WERI-Rb-1 (cell line): ENCODE results near the gene RSPO3.

Experiments used
- DNase-seq: peaks from one replicate; pipeline ENCODE4 v3.0.0-alpha.2; 2020
- H3K27ac ChIP-seq: fragments of 250-450 bp; sonication (Bioruptor Pico); 2 replicates; pipeline ENCODE4 v1.5.1; 2020; ENCODE audit warnings: mild to moderate bottlenecking, moderate library complexity
- H3K27me3 ChIP-seq: fragments of 250-450 bp; sonication (Bioruptor Pico); 2 replicates; pipeline ENCODE4 v1.5.1; 2021; ENCODE audit warnings: mild to moderate bottlenecking, low read depth, moderate library complexity; ENCODE audit not compliant: insufficient read depth, severe bottlenecking
- H3K36me3 ChIP-seq: fragments of 250-450 bp; sonication (Bioruptor Pico); 2 replicates; pipeline ENCODE4 v1.5.1; 2020; ENCODE audit warnings: mild to moderate bottlenecking, moderate library complexity
- H3K4me3 ChIP-seq: 2 replicates; pipeline ENCODE4 v1.5.1; 2011; ENCODE audit warnings: low read depth, mild to moderate bottlenecking, control low read depth, low read length
- H3K9me3 ChIP-seq: fragments of 250-450 bp; sonication (Bioruptor Pico); 2 replicates; pipeline ENCODE4 v1.5.1; 2021; ENCODE audit warnings: mild to moderate bottlenecking, moderate library complexity; ENCODE audit not compliant: severe bottlenecking
- TF ChIP-seq, protein P1 (sequence below): IDR thresholded peaks from 2 replicates; pipeline ENCODE4 v1.5.1; 2011; ENCODE audit warnings: low read depth, mild to moderate bottlenecking, control low read depth, inconsistent platforms, low read length

RSPO3 gene

DNA sequence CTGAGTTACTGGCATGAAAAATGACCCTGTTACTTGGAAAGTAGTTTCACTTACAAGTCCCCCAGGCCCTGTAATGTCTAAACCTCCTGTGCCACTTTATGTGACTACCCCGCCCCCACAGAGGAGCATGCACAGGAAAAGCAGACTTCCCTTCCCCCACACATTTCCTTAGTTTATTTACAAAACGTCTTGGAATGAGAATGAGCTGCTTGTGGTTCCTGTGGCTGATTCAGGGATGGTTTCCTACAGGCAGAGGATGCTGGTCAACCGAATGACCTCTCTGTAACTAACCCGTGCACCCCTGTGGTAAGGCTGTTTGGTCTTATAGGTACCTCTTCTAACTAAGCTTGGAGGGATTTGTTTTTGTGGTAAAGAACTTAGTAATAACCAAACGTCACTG is 28.5 kb downstream of the RSPO3 start:
- Histone ChIP-seq H3K27ac (no peak overlapping the region), H3K36me3 (no peaks in the 10 kb centered on the region), H3K27me3 (no peaks in the 10 kb centered on the region), H3K4me3 (no peak overlapping the region), H3K9me3 (no peaks in the 10 kb centered on the region)
- TF ChIP-seq, protein P1, sequence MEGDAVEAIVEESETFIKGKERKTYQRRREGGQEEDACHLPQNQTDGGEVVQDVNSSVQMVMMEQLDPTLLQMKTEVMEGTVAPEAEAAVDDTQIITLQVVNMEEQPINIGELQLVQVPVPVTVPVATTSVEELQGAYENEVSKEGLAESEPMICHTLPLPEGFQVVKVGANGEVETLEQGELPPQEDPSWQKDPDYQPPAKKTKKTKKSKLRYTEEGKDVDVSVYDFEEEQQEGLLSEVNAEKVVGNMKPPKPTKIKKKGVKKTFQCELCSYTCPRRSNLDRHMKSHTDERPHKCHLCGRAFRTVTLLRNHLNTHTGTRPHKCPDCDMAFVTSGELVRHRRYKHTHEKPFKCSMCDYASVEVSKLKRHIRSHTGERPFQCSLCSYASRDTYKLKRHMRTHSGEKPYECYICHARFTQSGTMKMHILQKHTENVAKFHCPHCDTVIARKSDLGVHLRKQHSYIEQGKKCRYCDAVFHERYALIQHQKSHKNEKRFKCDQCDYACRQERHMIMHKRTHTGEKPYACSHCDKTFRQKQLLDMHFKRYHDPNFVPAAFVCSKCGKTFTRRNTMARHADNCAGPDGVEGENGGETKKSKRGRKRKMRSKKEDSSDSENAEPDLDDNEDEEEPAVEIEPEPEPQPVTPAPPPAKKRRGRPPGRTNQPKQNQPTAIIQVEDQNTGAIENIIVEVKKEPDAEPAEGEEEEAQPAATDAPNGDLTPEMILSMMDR = no peak
- DNase-seq = no peak

DNA sequence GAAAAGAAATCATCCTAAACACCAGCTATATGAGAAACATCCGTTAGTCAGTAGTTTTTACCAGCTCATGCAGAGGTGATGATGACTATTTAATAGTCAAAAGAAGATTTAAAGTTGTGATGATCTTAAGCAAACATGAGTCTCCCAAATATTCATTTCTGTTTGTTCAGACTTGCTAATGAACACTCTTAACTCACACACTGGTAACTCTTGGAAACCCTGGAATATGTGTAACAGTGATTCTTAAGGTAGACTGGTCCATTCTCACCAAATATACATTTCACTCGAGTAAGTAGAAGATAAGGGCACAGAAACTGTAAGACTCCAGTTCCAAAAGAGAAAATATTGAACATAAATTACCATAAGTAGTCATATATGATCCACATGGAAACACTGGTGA is 29.1 kb downstream of the RSPO3 start:
- Histone ChIP-seq H3K36me3 (no peaks in the 10 kb centered on the region), H3K9me3 (no peaks in the 10 kb centered on the region), H3K27ac (no peak overlapping the region), H3K4me3 (no peak overlapping the region), H3K27me3 (no peaks in the 10 kb centered on the region)
- no peak for DNase-seq
- TF ChIP-seq, protein P1 = no peak

DNA sequence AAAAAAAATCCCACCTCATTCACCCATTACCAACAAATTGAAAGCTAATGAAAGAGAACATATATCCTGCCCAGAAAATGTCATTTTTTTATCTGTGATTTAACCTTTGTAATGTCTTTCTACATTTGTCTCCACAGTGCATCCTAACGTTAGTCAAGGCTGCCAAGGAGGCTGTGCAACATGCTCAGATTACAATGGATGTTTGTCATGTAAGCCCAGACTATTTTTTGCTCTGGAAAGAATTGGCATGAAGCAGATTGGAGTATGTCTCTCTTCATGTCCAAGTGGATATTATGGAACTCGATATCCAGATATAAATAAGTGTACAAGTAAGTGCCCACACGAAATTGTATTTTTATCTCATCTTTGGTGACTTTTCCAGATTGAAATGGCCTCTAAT is 30.0 kb downstream of the RSPO3 start:
- Histone ChIP-seq H3K4me3 (no peak overlapping the region), H3K27me3 (no peaks in the 10 kb centered on the region), H3K36me3 (no peaks in the 10 kb centered on the region), H3K9me3 (no peaks in the 10 kb centered on the region), H3K27ac (no peak overlapping the region)
- TF ChIP-seq, protein P1 = no peak
- no peak for DNase-seq

DNA sequence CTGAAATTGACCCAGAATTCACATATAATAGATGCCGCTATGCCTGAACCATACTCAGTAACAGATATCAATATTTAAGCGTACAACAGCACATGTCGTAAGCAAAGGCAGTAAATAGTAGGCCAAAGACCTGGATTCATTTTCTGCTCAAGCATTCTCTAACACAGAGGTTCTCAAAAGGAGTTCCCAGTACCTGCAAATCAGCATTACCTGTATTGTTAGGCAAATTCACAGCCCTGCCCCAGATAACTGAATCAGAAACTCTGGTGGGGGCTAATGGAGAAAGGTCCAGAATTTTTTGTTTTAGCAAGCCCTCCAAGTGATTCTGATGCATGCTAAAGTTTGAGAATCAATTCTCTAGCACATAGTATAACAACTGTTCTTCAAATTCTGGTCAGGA is 36.0 kb downstream of the RSPO3 start:
- no peaks in the 10 kb centered on the region for H3K27me3 ChIP-seq
- H3K9me3 ChIP-seq = no peaks in the 10 kb centered on the region
- H3K36me3 ChIP-seq = no peaks in the 10 kb centered on the region
- TF ChIP-seq, protein P1 = no peak
- DNase-seq = no peak
- no peak overlapping the region for H3K27ac ChIP-seq
- no peak overlapping the region for H3K4me3 ChIP-seq

DNA sequence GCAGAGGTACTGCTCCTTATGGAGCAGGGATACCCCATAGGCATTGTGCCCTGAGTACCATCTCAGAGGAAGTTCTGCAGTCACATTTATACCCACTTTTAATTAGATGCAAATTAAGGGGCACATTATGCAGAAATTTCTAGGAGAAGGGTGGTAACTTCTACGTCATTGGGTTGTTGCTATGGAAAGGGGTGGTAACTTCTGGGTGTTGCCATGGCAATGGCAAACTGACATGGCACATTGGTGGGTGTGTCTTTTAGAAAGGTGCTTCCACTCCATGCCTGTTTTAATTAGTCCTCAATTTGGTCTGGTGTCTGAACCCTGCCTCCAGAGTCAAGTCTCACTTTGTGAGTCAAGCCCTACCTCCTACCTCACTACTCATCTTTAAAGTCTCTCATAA is 42.0 kb downstream of the RSPO3 start:
- DNase-seq = no peak
- no peak overlapping the region for H3K27ac ChIP-seq
- H3K9me3 ChIP-seq = no peaks in the 10 kb centered on the region
- TF ChIP-seq, protein P1 = no peak
- no peak overlapping the region for H3K4me3 ChIP-seq
- no peaks in the 10 kb centered on the region for H3K27me3 ChIP-seq
- H3K36me3 ChIP-seq = no peaks in the 10 kb centered on the region

DNA sequence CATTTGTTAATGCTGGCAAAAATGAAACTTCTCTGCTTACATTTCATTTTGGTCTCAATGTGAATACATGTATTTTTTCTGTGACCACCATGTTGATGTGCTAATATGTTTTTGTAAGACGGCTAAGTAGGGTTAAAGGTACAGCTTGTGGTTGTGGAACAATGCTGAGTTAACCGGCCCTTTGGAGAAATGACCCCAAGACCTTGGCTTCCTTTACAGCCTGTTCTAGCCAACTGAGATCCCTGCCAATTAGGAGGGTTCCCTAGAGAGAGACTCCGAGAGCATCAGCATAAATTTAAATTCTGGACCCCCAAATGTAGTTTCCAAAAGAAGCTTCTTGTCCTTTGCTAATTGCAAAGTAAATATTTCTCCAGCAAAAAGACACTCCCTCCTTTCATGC is 44.4 kb downstream of the RSPO3 start:
- TF ChIP-seq, protein P1 = no peak
- H3K27me3 ChIP-seq = no peaks in the 10 kb centered on the region
- H3K36me3 ChIP-seq = no peaks in the 10 kb centered on the region
- H3K9me3 ChIP-seq = no peaks in the 10 kb centered on the region
- DNase-seq = no peak
- no peak overlapping the region for H3K27ac ChIP-seq
- H3K4me3 ChIP-seq = no peak overlapping the region
